Body of pancreas (tissue), 4 donors: ENCODE results near the gene DUSP12. TPM values are rescaled to one million over a fixed set of nuclear protein-coding genes. Genes with fewer than 3 reads are reported as not detected.

Experiments
- ATAC-seq: fragments of 150-250 bp; one replicate; pipeline ENCODE4 v1.9.1; 2016
- DNase-seq, 4 donors: peaks; one replicate each; pipeline ENCODE4 v3.0.0-alpha.2; 2019
- H3K27ac ChIP-seq, 4 donors: fragments of 200-600 bp; sonication (generic); 1 replicate in 3 of 4; 2 replicates in 1 of 4; pipeline versions ENCODE4 v1.5.1 to v1.6.1; 2016 to 2019; ENCODE audit warnings: mild to moderate bottlenecking in 1 of 4, mixed read lengths in 1 of 4, moderate library complexity in 1 of 4
- H3K27me3 ChIP-seq, 2 donors: fragments of 200-600 bp; sonication (generic); one replicate each; pipeline ENCODE4 v1.6.0; 2016; ENCODE audit warnings: mild to moderate bottlenecking in 1 of 2
- H3K36me3 ChIP-seq, 2 donors: fragments of 200-600 bp; sonication (generic); replicated peaks in 1 of 2; 2 replicates each; pipeline ENCODE4 v1.5.1; 2016; ENCODE audit warnings: low read depth in 2 of 2; ENCODE audit not compliant: insufficient read depth in 1 of 2
- H3K4me1 ChIP-seq: fragments of 200-600 bp; sonication (generic); one replicate; pipeline ENCODE4 v1.6.0; 2016
- H3K4me3 ChIP-seq, 2 donors: fragments of 200-600 bp; sonication (generic); 1 replicate in 1 of 2; 2 replicates in 1 of 2; pipeline ENCODE4 v1.5.1; 2016 to 2019
- H3K9me3 ChIP-seq, 3 donors: fragments of 200-600 bp; sonication (generic); 1 replicate in 2 of 3; 2 replicates in 1 of 3; pipeline ENCODE4 v1.5.1; 2016
- POLR2A ChIP-seq, 3 donors: fragments of 450-650 bp; IDR thresholded peaks; one replicate each; pipeline ENCODE4 v1.6.1; 2016; ENCODE audit warnings: antibody characterized with exemption in 3 of 3, mild to moderate bottlenecking in 2 of 3
- WGBS, 2 donors: methylation state at CpG; one replicate each; pipeline ENCODE4 v1.1.5; 2017; 5-methylcytosine and 5-hydroxymethylcytosine counted together
- intact Hi-C: fragments of 100-400 bp; cut with DNase I; formaldehyde crosslinking; loops from one replicate; pipeline ENCODE4 v1.15.1; 2023
- total RNA-seq, 2 donors: library from RNA; depleted of rRNA; stranded (reverse); fragments of >200 nt; gene quantifications; one replicate each; pipeline ENCODE4 v1.1.0, GENCODE V29; 2016
- TF ChIP-seq, protein P1 (sequence below), 7 experiments: fragments of 450-650 bp in 4 of 7; fragments of 200-600 bp in 3 of 7; sonication (generic) in 3 of 7; IDR thresholded peaks; one replicate each; pipeline ENCODE4 v1.5.1; 2016 to 2019; ENCODE audit warnings: antibody characterized with exemption in 7 of 7

DUSP12 gene
- total RNA-seq, 2 donors from 2014 or later, result 8.2 to 23.3 TPM

- no peak overlapping the region for H3K27ac ChIP-seq
- H3K27me3 ChIP-seq, result no peaks in the 10 kb centered on the region
- no peak for DNase-seq
- 63 to 81% methylated on average over 5 of the region's 5 CpGs for WGBS, 2 donors
- H3K36me3 ChIP-seq, result no peaks in the 10 kb centered on the region
- ATAC-seq, result no peak
- no peak overlapping the region for H3K4me3 ChIP-seq
- no peak for TF ChIP-seq POLR2A (IDR thresholded peaks at IDR 0.05)
- TF ChIP-seq, protein P1, sequence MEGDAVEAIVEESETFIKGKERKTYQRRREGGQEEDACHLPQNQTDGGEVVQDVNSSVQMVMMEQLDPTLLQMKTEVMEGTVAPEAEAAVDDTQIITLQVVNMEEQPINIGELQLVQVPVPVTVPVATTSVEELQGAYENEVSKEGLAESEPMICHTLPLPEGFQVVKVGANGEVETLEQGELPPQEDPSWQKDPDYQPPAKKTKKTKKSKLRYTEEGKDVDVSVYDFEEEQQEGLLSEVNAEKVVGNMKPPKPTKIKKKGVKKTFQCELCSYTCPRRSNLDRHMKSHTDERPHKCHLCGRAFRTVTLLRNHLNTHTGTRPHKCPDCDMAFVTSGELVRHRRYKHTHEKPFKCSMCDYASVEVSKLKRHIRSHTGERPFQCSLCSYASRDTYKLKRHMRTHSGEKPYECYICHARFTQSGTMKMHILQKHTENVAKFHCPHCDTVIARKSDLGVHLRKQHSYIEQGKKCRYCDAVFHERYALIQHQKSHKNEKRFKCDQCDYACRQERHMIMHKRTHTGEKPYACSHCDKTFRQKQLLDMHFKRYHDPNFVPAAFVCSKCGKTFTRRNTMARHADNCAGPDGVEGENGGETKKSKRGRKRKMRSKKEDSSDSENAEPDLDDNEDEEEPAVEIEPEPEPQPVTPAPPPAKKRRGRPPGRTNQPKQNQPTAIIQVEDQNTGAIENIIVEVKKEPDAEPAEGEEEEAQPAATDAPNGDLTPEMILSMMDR (IDR thresholded peaks at IDR 0.05), result no peak
- intact Hi-C loops, result no loop called here
- H3K4me1 ChIP-seq, result peaks cover 53% of the 10 kb centered on the region
- H3K9me3 ChIP-seq, result no peaks in the 10 kb centered on the region
These were observed 21.6 kb downstream of the DUSP12 start for GRCh38 chr1:161771161-161771560.

GRCh38 chr1:161771973-161772372 is 22.4 kb downstream of the DUSP12 start:
- Histone ChIP-seq H3K36me3 (no peaks in the 10 kb centered on the region), H3K9me3 (no peaks in the 10 kb centered on the region), H3K27me3 (no peaks in the 10 kb centered on the region), H3K27ac (peak overlapping the region in 1 of 4 donors; percentile 40), H3K4me1 (peaks cover 55% of the 10 kb centered on the region), H3K4me3 (no peak overlapping the region)
- TF ChIP-seq, protein P1 (IDR thresholded peaks at IDR 0.05), result no peak
- TF ChIP-seq POLR2A (IDR thresholded peaks at IDR 0.05), result no peak
- DNase-seq (no peak), ATAC-seq (no peak)
- 68 to 91% methylated on average over 2 of the region's 2 CpGs for WGBS, 2 donors
- intact Hi-C loops, result no loop called here

GRCh38 chr1:161772397-161772796 is 22.8 kb downstream of the DUSP12 start:
- ATAC-seq (no peak), DNase-seq (no peak)
- intact Hi-C loops, result no loop called here
- H3K9me3 ChIP-seq, result no peaks in the 10 kb centered on the region
- no peaks in the 10 kb centered on the region for H3K27me3 ChIP-seq
- peaks cover 51% of the 10 kb centered on the region for H3K4me1 ChIP-seq
- H3K27ac ChIP-seq, result peak overlapping the region in 1 of 4 donors; percentile 40
- H3K4me3 ChIP-seq, result no peak overlapping the region
- TF ChIP-seq POLR2A (IDR thresholded peaks at IDR 0.05), result peak in 1 of 3 donors; percentile 31
- TF ChIP-seq, protein P1 (IDR thresholded peaks at IDR 0.05), result no peak
- no peaks in the 10 kb centered on the region for H3K36me3 ChIP-seq

- Histone ChIP-seq H3K4me3 (no peak overlapping the region), H3K27ac (no peak overlapping the region), H3K4me1 (peaks cover 37% of the 10 kb centered on the region), H3K27me3 (no peaks in the 10 kb centered on the region), H3K36me3 (no peaks in the 10 kb centered on the region), H3K9me3 (no peaks in the 10 kb centered on the region)
- intact Hi-C loops, result no loop called here
- TF ChIP-seq, protein P1 (IDR thresholded peaks at IDR 0.05), result no peak
- no peak for TF ChIP-seq POLR2A (IDR thresholded peaks at IDR 0.05)
- WGBS, 2 donors, result 26 to 30% methylated on average over 4 of the region's 4 CpGs
- DNase-seq, result no peak
- no peak for ATAC-seq
These were observed 24.2 kb downstream of the DUSP12 start for GRCh38 chr1:161773791-161774190.

GRCh38 chr1:161777261-161777660 is 27.7 kb downstream of the DUSP12 start:
- WGBS, 2 donors, result 81 to 89% methylated on average over 2 of the region's 2 CpGs
- Histone ChIP-seq H3K36me3 (no peaks in the 10 kb centered on the region), H3K9me3 (no peaks in the 10 kb centered on the region), H3K27me3 (no peaks in the 10 kb centered on the region), H3K4me1 (peaks cover 10% of the 10 kb centered on the region), H3K27ac (no peak overlapping the region), H3K4me3 (no peak overlapping the region)
- TF ChIP-seq POLR2A (IDR thresholded peaks at IDR 0.05), result no peak
- TF ChIP-seq, protein P1 (IDR thresholded peaks at IDR 0.05), result no peak
- intact Hi-C loops, result no loop called here
- DNase-seq (no peak), ATAC-seq (no peak)
